Activated naive CD8-positive, alpha-beta T cell treated with anti-CD3 and anti-CD28 coated beads, Interleukin-2, amount 50 U/mL, for 16 hours (primary cell): Measurements from ENCODE around the gene SCP2.

ENCODE experiments used
- DNase-seq: peaks from one replicate; pipeline ENCODE4 v3.0.0-alpha.2; 2020; ENCODE audit warnings: low read depth, low spot score

Gene SCP2

DNA sequence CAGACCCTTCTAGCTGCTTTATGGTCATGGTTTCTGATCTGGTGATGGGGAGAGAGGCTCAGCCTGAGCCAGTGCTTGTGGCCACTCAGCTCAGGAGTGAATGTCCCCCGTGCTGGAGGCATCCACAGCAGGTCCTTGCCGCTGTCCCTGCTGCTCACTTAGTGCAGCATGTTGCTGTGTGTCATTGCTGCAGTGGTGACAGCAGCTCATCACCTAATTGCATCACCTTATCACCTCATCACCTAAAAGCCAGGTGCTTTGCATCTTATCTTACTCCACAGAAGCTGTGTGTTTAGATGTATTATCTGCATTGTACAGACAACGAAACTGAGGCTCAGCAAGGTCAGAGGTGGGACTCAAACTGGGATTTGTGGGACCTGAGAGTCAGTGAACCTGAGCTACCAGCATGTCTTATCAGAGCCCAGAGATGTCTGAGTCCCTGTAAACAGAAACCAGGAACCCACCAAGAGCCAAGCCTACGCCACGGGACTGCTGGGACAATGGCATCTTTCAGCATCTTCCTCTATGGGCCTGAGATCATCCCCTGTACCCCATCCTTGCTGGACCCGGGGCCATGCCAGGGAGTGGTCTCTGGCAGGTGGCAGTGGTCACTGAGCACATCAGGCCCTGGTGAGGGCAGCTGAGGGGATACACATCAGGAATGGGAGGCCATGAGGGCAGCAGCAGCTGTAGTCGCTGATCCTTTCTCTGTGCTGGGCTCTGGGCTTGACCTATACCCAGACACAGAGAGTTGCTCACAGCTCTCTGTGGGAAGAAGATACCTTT, 141.4 kb downstream of the SCP2 start:
- no peak for DNase-seq

DNA sequence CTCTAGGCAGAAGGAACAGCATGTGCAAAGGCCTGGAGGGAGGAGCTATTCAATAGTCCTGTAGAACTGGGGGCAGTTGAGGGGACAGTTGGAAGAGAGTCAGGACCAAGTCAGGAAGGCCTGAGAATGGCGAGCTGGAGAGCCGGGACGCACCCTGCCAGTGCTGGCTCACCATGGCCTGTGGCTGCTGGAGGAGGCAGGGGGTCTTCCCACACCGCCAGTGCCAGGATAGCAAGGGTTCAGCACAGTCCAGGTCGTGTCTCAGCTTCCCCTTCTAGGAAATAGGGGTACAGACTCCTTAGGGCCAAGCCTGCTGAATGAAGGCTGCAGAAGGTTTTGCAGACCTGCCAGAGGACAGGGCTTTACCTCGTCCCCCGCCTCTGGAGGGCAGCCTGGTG, 142.2 kb downstream of the SCP2 start:
- no peak for DNase-seq

DNA sequence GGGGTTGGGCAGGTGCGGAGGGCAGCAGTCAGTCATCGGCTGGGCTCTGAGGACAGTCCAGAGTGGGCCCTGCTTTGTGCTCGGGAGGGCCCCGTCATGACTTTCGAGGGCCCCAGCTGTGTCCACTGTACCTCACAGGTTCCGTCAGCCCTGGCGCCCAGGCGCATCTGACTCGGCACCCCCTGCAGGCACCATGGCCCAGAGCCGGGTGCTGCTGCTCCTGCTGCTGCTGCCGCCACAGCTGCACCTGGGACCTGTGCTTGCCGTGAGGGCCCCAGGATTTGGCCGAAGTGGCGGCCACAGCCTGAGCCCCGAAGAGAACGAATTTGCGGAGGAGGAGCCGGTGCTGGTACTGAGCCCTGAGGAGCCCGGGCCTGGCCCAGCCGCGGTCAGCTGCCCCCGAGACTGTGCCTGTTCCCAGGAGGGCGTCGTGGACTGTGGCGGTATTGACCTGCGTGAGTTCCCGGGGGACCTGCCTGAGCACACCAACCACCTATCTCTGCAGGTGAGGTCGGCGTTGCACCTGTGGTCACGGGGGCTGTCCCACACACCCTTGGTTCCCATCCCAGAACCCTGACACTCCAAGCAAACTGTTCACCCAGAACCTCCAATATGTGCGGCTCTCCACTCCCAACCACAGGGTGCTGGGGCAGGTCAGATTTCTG, 142.7 kb downstream of the SCP2 start:
- no peak for DNase-seq

DNA sequence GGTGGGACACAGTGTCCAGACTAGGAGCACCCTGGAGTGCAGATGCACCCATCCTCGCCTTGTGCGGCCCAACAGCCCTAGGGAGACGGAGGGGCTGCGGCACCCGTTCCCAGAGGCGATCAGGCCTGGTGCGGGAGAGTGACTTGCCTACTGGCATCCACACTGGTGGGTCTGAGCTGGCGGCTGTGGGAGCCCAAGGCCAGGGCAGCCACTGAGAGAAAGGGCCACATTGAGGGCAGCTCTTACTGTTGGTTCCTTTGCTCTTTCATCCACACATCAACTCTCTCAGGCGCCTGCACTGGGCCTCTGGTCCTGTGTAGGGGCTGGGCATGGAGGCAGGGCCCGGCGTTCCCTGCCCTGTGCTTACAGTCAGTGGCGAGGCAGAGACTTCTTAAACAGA, 143.5 kb downstream of the SCP2 start:
- DNase-seq, result no peak

DNA sequence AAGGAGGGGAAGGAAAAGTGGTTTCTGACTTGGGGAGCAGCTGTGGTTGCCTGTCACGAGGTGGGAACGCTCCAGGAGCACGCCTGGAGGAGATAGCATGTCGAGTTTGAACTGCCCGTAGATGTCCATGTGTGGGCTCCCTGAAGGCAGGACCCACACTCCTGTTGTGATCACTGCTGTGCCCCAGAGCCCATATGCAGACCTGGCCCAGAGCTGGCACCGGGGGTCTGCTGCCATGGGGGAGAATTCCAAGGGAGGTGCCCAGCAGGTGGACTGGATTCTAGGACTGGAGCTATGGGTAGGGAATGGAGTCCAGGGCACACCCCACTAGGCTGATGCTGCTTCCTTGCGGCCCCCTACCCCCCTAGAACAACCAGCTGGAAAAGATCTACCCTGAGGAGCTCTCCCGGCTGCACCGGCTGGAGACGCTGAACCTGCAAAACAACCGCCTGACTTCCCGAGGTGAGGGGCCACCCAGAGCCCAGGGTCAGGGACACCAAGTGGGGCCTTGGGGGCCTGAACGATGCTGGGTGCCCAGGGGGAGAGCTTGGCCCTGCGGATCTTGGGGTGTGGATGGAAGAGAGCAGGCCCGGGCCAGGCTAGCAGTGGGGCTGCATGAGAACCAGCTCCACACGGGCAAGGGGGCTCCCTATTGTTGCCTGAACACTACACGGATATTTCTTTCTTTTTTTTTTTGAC, 144.2 kb downstream of the SCP2 start:
- DNase-seq, result no peak

DNA sequence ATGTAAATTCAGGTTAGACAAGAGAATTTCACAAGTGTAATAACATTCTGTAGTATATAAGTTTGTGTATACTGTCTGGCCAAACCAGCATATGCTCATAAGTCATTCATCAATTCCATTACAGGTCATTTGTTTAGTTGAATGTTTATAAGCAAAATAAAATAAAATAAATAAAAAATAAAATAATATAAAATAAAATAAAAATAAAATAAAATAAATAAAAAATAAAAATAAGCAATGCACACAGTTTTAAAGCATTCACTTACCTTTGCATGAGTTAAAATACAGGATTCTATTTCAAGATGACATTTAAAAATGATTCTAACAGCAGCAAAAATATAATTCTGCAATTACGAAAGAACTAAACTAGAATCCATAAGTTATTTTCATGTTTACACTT, 144.8 kb downstream of the SCP2 start:
- no peak for DNase-seq

DNA sequence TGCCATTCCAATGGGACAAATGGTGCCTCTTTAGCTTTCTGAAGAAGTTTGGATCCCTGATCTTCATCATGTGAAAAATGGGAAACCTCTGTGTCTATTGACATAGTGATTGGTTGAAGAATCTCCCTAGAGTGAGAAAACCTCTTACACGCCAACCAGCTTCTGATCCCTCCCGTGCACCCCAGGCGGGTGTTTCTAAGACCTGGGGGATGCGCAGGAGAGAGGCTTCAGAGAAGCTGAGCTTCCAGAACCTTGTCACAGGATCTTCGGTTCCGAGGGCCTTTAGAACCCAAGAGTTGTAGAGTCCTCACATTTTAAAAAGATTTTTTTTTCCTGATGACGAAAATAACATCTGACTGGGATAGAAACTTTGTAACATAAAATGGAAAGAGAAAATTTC, 146.2 kb downstream of the SCP2 start:
- DNase-seq, result no peak

DNA sequence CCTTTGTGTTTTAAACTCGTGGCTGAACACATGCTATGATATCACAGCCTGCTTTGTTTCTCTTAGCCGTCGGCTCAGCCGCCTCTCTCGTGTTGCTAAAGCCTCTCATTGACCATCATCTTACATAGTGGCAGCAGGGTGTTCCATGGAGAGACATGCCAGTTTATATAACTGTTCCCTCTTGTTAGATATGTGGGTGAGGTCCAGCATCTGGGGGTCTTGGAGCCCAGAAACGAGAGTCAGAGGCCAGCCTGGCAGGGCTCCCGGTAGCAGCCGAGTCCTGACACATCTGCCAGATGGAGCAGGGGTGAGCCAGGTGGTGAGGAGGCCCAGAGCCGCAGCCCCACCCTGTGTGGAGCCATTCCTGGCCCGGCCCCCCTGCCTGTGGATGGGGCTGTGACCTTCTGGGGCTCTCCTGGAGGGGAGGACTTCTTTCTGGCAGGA, 146.8 kb downstream of the SCP2 start:
- no peak for DNase-seq

DNA sequence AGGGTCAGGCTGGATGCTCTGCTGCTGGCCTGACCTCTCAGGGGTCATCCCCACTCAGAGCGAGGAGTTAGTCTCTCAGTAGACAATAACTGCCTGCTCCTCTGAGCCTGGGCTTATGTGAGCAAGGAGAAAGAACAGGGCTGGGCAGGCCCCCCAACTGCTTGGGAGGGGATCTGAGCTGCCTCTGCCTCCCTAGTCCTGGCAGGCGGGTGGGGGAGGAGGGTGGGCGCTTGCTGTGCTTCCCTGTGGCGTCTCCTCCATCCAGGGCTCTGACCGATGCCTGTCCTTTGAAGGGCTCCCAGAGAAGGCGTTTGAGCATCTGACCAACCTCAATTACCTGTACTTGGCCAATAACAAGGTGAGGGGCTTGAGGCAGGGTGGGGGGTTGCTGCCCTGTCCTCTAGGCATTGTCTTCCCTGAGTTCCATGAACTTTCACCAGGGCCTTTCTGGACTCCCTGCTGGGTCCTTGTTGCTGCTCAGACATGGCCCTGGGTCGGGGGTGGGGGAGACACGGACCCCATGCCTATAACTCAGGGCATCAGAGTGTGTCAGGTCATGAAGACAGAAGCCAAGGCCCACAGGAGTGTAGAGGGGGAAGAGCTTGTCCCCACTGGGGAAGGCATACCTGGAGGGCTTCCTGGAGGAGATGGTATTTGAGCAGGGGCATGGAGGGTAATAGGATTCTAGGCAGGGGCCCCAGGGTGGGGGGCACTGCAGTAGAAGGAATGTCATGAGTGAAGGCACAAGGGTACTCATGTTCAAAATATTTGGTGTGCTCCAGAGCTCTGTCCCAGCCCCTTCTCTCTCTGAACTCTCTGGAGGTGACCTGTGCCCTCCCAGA, 147.5 kb downstream of the SCP2 start:
- DNase-seq, result no peak

DNA sequence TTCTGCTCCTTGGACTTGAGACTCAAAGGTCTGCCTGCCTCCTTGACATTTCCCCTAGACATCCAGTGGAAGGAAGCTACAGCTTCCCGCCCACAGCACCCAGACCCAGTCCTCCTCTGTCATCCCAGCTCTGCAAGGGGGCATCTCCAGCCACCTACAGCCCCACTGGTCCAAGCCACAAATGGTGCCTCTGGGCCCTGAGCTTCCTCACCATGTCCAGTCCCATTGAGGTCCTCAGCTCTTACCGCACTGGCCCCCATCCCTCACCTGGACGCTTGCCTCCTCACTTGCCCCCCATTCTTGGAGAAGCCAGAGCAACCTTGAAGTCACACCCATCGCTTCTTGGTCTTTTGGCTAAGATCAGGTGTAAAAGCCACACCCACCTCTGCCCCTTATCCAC, 148.1 kb downstream of the SCP2 start:
- DNase-seq, result no peak

DNA sequence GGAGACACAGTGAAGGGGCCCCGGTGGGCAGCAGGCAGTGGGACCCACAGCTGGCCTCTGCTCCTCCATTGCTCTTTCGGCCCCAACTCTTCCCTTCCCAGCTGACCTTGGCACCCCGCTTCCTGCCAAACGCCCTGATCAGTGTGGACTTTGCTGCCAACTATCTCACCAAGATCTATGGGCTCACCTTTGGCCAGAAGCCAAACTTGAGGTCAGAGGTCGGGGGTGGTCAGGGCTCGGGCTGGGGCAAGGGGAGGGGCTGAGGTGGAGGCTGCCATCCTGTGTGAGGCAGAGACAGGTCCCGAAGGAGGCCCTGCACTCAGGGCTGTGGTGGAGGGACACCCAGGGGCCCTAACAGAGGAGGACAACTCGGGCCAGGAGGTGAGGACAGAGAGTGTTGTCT, 148.7 kb downstream of the SCP2 start:
- no peak for DNase-seq

DNA sequence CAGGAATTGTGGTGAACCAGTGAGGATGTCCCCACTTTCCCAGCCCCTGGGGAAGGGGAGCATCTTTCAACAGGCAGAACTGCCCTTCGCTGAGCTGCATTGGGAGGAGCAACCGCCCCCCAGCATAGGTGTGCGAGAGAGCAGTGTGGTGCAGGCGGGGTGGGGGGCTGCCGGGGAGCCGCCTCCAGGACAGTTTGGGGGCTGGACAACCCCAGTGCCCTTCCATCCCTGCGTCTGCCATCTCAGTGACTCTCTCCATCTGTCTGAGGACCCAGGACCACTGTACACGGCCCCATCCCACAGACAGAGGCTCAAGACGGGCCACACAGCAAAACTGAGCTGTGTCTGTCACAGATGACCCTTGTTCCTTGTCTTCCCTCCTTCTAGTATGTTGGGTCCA, 149.1 kb downstream of the SCP2 start:
- DNase-seq, result no peak

DNA sequence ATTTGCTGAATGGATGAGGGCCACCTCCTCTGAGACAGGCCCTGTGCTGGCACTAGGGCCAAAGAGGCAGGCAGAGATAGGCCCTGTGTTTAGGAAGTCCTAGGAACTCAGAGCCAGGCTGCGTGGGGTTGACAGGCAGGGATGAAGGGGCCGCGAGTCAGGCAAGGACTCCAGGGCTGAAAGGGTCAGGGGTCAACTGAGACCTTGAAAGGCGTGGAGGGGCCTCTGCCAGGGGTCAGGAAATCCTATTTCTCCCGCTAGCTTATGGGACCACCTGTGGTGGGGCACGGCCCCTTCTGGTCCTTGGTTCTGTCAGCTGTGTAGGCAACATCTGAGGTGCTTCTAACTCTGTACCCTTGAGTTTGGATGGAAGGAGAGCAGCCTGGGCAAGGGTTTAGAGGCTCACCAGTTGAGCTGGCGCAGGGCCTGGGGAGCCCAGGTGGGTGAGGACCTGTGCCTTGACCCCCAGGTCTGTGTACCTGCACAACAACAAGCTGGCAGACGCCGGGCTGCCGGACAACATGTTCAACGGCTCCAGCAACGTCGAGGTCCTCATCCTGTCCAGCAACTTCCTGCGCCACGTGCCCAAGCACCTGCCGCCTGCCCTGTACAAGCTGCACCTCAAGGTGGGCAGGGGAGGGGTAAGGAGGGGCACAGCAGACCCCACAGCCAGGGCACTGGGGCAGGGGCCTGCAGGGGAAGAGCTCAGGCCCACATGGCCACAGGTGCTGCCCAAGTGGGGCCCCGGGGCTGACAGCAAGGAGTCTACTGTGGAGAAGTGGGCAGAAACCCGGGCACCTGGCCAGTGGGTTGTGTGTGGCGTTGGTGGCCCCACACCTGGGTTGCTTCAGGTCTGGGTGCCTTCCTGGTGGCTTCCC, 149.9 kb downstream of the SCP2 start:
- no peak for DNase-seq

DNA sequence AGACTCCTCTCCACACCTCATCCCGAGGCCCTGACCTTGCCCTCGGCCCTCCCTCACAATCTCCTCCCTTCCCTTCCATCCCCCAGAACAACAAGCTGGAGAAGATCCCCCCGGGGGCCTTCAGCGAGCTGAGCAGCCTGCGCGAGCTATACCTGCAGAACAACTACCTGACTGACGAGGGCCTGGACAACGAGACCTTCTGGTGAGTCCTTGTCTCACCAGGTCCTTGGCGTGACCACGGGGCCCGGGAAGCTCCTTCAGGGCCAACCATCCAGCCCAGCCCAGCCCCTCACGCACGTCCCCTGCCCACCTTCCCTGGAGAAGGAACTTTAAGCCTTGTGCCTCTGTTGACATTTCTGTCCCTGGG, 150.5 kb downstream of the SCP2 start:
- no peak for DNase-seq

DNA sequence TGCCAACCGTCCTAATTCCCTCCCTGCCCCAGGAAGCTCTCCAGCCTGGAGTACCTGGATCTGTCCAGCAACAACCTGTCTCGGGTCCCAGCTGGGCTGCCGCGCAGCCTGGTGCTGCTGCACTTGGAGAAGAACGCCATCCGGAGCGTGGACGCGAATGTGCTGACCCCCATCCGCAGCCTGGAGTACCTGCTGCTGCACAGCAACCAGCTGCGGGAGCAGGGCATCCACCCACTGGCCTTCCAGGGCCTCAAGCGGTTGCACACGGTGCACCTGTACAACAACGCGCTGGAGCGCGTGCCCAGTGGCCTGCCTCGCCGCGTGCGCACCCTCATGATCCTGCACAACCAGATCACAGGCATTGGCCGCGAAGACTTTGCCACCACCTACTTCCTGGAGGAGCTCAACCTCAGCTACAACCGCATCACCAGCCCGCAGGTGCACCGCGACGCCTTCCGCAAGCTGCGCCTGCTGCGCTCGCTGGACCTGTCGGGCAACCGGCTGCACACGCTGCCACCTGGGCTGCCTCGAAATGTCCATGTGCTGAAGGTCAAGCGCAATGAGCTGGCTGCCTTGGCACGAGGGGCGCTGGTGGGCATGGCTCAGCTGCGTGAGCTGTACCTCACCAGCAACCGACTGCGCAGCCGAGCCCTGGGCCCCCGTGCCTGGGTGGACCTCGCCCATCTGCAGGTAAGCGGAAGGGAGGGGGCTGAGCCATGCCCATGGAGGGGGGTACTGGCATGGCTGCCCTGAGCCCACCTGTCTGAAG, 151.4 kb downstream of the SCP2 start:
- DNase-seq, result no peak

DNA sequence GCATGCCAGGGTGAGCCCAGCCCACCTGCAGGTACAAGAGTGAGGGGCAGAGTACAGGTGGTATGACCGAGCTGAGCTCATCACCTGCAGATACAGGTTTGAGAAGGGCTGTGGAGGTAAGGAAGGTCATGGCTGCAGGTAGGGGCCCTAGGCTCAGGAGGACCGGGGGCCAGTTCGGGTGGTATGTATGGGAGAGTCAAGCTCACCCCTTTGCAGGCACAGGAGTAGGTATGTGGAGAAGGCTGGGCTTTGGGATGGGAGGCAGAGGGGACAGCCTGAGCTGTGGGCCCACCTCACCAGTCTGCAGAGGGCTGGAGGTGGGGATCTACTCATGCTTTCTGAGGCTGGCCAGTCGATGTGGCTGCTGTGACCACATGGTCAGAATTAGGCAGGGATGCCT, 152.2 kb downstream of the SCP2 start:
- no peak for DNase-seq

DNA sequence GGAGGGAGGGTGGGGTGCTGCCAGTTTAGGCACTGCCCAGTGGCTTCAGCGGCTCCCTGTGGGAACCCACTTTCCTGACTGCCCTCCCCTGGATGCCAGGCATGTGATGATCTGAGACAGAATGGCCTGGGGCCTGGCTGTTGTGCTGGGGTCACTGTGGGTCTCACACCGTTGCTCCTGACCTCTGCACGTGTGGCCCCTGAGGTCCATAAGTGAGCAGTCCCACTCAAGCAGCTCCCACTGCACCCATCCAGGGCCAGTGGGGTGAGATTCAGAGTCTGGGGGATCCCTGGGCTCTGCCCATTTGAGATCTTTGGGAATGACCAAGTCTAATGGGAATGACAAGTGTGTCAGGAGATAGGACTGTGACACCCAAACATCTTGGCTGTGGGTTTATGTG, 153.0 kb downstream of the SCP2 start:
- no peak for DNase-seq

DNA sequence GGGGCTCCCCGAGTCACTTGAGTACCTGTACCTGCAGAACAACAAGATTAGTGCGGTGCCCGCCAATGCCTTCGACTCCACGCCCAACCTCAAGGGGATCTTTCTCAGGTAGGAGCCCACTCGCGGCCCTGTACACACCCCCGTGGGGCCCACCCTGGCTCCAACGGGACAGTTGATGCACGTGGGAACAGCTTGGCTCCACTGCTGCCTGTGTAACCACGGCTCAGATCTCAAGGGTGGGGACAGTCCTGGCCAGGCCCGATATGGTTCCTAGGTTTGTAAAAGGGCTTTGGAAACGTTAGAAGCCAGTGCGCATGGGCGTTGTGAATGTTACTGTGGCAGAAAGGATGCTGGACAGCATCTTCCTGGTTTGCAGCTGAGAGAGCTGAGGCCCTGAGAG, 153.7 kb downstream of the SCP2 start:
- DNase-seq, result no peak

DNA sequence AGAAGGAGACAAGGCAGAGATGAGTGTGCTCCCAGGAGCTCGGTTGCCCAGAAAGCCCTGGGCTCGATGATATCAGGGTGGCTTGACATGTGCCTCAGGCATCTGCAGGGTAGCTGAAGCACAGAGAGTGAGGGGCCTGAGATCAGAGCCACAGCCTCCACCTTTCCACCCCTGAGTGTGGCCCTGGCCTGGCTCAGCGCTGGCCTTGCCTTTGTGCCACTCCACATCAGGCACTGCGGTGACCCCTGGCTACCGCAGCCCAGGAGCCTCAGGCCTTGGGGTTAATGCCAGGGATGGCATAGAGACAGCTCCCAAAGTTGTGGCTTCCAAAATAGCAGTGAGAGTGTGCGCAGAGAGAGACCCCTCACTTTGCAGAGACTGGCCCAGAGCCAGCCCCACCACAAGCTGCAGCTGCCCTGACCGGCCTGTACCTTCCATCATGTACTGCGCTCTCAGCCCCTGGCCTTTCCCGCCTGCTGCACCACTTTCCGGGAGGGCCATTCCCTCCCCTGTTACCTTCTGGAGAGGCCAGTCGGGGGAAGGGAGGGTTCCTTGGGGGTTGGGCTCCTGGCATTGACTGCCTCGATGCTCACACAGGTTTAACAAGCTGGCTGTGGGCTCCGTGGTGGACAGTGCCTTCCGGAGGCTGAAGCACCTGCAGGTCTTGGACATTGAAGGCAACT, 154.4 kb downstream of the SCP2 start:
- DNase-seq, result no peak
